Neuronal stem cell (in vitro differentiated cells): Measurements from ENCODE around the gene NEK11. TPM values are rescaled to one million over a fixed set of nuclear protein-coding genes. Genes with fewer than 3 reads are reported as not detected.

ENCODE experiments used
- small RNA-seq: library from polyadenylated mRNA; stranded (forward); fragments of <200 nt; extraction: miRNeasy Mini kit (QIAGEN cat#:217004); gene quantifications from one replicate; pipeline ENCODE3, GENCODE V24; 2013; ENCODE audit not compliant: insufficient read depth

NEK11 gene

Small RNAs within 50 kb of the gene (small RNA-seq; reads per million reads assigned to genes)
- gene RNU6-726P = not detected
